ENCODE results near the gene HS1BP3.

HS1BP3 gene

DNA sequence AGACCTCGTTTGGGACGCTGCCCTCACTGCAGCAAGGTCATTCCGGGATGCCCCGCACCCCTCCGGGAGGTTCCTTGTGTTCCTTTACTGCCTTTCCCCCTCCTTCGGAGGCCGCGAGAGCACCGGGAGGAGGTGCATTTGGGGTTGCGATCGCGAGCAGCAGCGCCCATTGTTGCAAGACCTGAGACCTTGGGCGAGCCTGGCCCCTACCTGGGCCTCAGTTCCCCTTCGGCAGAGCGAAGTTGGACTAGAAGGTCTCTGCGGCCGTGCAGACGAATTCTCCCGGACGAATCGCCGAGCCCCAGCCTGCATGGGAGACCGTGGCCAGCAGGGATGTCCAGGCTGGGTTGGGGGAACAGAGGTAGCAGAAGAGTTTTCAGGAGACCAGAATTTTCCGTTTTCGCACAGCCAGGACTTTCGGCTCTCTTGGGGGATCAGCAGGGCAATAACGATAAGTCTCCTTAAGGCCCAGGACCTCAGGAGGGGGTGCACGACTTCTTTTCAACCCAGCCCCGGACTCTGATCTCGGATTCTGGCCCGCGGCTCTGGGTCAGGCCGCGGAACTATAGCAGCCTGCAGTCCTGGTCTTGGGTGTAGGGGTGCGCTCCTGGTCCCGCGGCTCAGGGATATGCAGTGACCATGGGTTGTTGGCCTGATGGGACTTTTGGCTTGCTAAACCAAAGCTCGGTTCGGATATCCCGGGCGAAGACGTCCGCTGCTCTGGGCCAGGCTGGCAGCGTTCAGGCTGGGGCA is 18.8 kb upstream of the HS1BP3 start:
- H3K4me2 ChIP-seq (ENCODE audit: low read length) = no peak overlapping the region
- H3K9me3 ChIP-seq (ENCODE audit: control insufficient read depth, insufficient read depth, low read length) = no peaks in the 10 kb centered on the region
- no peaks in the 10 kb centered on the region for H3F3A ChIP-seq (ENCODE audit: control insufficient read depth, insufficient read depth)
- no peaks in the 10 kb centered on the region for H4K20me1 ChIP-seq (ENCODE audit: control insufficient read depth, insufficient read depth, low read depth, low read length)
- no peak overlapping the region for H3K27ac ChIP-seq (ENCODE audit: low read depth, low read length)
- H3K4me3 ChIP-seq (ENCODE audit: low read length) = no peak overlapping the region
- TF ChIP-seq, protein P1, sequence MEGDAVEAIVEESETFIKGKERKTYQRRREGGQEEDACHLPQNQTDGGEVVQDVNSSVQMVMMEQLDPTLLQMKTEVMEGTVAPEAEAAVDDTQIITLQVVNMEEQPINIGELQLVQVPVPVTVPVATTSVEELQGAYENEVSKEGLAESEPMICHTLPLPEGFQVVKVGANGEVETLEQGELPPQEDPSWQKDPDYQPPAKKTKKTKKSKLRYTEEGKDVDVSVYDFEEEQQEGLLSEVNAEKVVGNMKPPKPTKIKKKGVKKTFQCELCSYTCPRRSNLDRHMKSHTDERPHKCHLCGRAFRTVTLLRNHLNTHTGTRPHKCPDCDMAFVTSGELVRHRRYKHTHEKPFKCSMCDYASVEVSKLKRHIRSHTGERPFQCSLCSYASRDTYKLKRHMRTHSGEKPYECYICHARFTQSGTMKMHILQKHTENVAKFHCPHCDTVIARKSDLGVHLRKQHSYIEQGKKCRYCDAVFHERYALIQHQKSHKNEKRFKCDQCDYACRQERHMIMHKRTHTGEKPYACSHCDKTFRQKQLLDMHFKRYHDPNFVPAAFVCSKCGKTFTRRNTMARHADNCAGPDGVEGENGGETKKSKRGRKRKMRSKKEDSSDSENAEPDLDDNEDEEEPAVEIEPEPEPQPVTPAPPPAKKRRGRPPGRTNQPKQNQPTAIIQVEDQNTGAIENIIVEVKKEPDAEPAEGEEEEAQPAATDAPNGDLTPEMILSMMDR (IDR thresholded peaks at IDR 0.05; ENCODE audit: low read depth, low read length, poor library complexity, severe bottlenecking) = no peak
- TF ChIP-seq EZH2phosphoT487 (IDR thresholded peaks at IDR 0.05; ENCODE audit: borderline replicate concordance, low read length) = no peak
- H3K79me2 ChIP-seq (ENCODE audit: control insufficient read depth, low read length) = no peaks in the 10 kb centered on the region
- H3K27me3 ChIP-seq (ENCODE audit: control insufficient read depth, low read length) = peaks cover 52% of the 10 kb centered on the region
- peaks cover 43% of the 10 kb centered on the region for H3K4me1 ChIP-seq (ENCODE audit: control insufficient read depth, low read length)
- no peaks in the 10 kb centered on the region for H3K9me2 ChIP-seq (replicated peaks; ENCODE audit: control insufficient read depth, low read length)
- H3K36me3 ChIP-seq (ENCODE audit: control insufficient read depth, low read length) = no peaks in the 10 kb centered on the region

DNA sequence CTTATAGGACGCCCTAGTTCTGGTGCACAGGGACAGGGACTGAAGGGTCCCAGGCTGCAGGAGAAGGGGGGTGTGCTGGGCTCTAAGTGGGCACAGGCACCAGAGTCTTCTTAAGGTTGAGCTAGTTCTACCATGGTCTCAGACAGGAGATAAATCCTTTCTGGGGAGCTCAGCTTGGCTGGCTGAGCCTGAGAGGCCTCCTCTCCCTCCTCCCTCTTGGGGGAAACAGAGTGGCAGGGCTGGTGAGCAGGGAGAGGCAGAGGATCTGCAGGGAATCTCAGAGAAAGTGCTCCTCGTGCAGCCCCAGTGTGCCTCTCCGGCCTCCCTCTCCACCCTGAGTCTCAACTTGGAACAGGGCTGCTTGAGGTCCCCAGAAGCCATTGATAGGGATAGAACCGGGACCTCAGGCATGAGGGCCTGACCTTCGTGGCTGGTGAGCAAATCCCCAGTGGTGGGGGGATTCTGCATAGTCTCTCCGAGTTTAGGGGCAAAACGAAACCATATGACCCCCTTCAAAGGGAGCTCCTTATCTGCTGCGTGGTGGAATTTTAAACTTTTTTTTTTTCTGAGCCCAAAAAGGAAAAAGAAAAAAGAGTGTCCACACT is 18.1 kb upstream of the HS1BP3 start:
- no peak overlapping the region for H3K4me2 ChIP-seq (ENCODE audit: low read length)
- peaks cover 60% of the 10 kb centered on the region for H3K27me3 ChIP-seq (ENCODE audit: control insufficient read depth, low read length)
- no peaks in the 10 kb centered on the region for H3K79me2 ChIP-seq (ENCODE audit: control insufficient read depth, low read length)
- no peaks in the 10 kb centered on the region for H3K9me3 ChIP-seq (ENCODE audit: control insufficient read depth, insufficient read depth, low read length)
- no peaks in the 10 kb centered on the region for H3K9me2 ChIP-seq (replicated peaks; ENCODE audit: control insufficient read depth, low read length)
- no peaks in the 10 kb centered on the region for H3F3A ChIP-seq (ENCODE audit: control insufficient read depth, insufficient read depth)
- H3K36me3 ChIP-seq (ENCODE audit: control insufficient read depth, low read length) = no peaks in the 10 kb centered on the region
- no peak overlapping the region for H3K27ac ChIP-seq (ENCODE audit: low read depth, low read length)
- no peaks in the 10 kb centered on the region for H4K20me1 ChIP-seq (ENCODE audit: control insufficient read depth, insufficient read depth, low read depth, low read length)
- TF ChIP-seq, protein P1 (IDR thresholded peaks at IDR 0.05; ENCODE audit: low read depth, low read length, poor library complexity, severe bottlenecking) = no peak
- TF ChIP-seq EZH2phosphoT487 (IDR thresholded peaks at IDR 0.05; ENCODE audit: borderline replicate concordance, low read length) = no peak
- H3K4me1 ChIP-seq (ENCODE audit: control insufficient read depth, low read length) = peaks cover 41% of the 10 kb centered on the region
- no peak overlapping the region for H3K4me3 ChIP-seq (ENCODE audit: low read length)

DNA sequence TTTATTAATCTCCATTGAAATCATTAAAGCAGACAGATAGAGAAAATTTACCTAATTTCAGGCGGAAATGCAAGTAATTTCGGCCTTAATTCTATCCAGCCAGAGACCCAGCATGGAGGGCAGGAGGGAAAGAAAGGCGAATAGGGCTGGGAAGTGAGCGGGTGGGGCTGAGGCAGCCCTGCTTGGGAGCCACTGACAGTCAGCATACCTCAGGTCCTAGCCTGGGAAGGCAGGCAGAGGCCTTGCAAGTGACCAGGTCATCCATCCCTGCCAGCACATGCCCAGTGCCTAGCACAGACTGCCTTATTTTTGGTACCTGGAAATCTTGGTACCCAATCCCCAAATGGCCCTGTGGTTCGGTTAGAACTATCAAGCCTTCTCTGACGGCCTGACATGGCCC is 17.6 kb upstream of the HS1BP3 start:
- Histone ChIP-seq H3K36me3 (ENCODE audit: control insufficient read depth, low read length) (no peaks in the 10 kb centered on the region), H3K4me1 (ENCODE audit: control insufficient read depth, low read length) (peaks cover 36% of the 10 kb centered on the region), H3K9me3 (ENCODE audit: control insufficient read depth, insufficient read depth, low read length) (no peaks in the 10 kb centered on the region), H3K4me3 (ENCODE audit: low read length) (no peak overlapping the region), H3K27ac (ENCODE audit: low read depth, low read length) (no peak overlapping the region), H3K79me2 (ENCODE audit: control insufficient read depth, low read length) (no peaks in the 10 kb centered on the region), H3K27me3 (ENCODE audit: control insufficient read depth, low read length) (peaks cover 65% of the 10 kb centered on the region), H3K9me2 (replicated peaks; ENCODE audit: control insufficient read depth, low read length) (no peaks in the 10 kb centered on the region), H4K20me1 (ENCODE audit: control insufficient read depth, insufficient read depth, low read depth, low read length) (no peaks in the 10 kb centered on the region), H3F3A (ENCODE audit: control insufficient read depth, insufficient read depth) (no peaks in the 10 kb centered on the region), H3K4me2 (ENCODE audit: low read length) (no peak overlapping the region)
- TF ChIP-seq EZH2phosphoT487 (IDR thresholded peaks at IDR 0.05; ENCODE audit: borderline replicate concordance, low read length) = no peak
- TF ChIP-seq, protein P1 (IDR thresholded peaks at IDR 0.05; ENCODE audit: low read depth, low read length, poor library complexity, severe bottlenecking) = no peak

Data from DOHH2 (cell line).